NCI-H2227 treated with DMSO at 0.1 percent for 48 hours (cell line): ENCODE data around the gene CYP2U1.
"Not testable (repeated sequence)": the region's sequence is repeated elsewhere in the genome, so short reads cannot be mapped to it uniquely, and the experiment has no call there.

Experiments
- DNase-seq: peaks from one replicate; lab custom pipeline; 2025; lab: John Stamatoyannopoulos, UW

CYP2U1 gene

DNA sequence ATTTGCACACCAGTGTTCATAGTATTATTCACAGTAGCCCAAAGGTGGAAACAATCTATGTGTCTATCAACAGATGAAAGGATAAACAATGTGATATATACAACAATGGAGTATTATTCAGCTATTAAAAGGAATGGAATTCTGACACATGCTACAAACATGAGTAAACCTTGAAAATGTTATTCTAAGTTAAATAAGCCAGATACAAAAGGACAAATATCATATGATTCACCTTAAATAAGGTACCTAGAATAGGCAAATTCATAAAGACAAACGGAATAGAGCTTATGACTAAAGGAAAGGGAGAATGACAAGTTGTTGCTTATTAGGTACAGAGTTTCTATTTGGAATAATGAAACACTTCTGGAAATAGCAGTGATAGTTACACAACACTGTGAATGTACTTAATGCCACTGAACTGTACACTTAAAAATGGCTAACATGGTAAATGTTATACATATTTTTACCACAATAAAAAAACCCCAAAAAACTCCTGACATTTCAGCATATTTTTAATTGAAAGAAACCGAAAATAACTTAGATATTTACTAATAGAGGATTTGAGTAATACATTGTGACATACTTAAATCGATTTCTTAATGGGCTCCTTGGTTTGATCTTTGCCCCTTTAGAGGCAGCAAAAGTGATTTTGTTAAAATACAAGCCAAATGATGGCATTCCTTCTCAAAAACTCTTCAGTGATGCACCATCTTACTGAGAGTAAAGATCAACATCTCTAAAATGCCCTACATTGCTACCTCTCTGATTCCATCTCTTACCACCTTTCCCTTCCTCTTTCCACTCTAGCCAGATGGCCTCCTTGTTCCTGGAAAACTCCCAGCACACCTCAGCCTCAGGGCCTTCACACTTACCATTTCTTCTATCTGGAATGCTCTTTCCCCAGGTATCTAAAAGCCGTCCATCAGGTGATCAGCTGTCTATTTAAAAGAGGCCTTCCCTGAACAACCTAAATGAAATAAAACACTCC lies 8.6 kb upstream of the CYP2U1 start:
- DNase-seq: no peak

- DNase-seq: not testable (repeated sequence)
These were observed 5.6 kb upstream of the CYP2U1 start for GRCh38 chr4:107925713-107926112.

- not testable (repeated sequence) for DNase-seq
These were observed 4.5 kb upstream of the CYP2U1 start for GRCh38 chr4:107926875-107927274.

GRCh38 chr4:107931775-107932321 lies 499 bp downstream of the CYP2U1 start:
- no peak for DNase-seq

DNA sequence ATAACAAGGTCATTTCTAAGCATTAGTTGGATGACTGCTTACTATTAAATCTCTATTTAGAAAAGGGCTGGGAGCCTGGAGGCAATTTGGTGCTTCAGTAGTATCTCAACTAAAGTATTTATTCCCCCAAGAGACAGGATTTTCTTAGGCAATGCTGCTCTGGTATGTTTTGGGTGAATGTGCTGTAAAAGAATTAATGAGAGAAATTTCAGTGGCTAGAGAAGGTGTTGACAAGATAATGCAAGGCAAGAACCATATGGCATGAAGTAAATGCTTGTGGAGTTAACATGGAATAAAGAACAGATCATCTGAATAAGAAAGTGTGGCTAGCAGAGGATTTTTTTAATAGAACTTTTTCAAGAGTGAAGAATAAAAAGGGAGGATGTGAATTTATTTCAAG lies 3.9 kb downstream of the CYP2U1 start:
- DNase-seq: no peak

- DNase-seq: no peak
These were observed 5.7 kb downstream of the CYP2U1 start for GRCh38 chr4:107937040-107937439.

- DNase-seq: no peak
These were observed 8.0 kb downstream of the CYP2U1 start for GRCh38 chr4:107939307-107939706.

GRCh38 chr4:107945809-107946208 lies 14.5 kb downstream of the CYP2U1 start:
- no peak for DNase-seq

GRCh38 chr4:107950746-107951540 lies 19.6 kb downstream of the CYP2U1 start:
- DNase-seq: no peak

DNA sequence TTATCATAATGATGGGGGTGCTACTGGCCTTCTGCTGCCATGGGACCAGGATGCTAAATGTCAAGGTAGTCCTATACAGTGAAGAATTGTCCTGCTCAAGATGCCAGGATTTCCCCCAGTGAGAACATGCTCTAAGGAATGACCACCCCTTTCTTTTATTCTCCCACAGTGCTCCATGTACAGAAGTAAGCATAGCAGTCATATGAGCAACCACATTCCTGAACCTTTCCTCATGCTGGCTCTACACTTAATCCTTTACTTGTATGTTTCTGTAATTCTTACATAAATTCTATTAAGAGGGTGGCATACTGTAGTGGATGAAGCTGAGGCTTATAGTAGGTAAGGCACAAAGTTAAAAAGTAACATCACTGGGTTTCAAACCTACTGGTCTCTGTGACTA lies 20.2 kb downstream of the CYP2U1 start:
- no peak for DNase-seq

- no peak for DNase-seq
These were observed 24.7 kb downstream of the CYP2U1 start for GRCh38 chr4:107956011-107956410.

GRCh38 chr4:107966903-107967302 lies 35.6 kb downstream of the CYP2U1 start:
- DNase-seq: no peak

DNA sequence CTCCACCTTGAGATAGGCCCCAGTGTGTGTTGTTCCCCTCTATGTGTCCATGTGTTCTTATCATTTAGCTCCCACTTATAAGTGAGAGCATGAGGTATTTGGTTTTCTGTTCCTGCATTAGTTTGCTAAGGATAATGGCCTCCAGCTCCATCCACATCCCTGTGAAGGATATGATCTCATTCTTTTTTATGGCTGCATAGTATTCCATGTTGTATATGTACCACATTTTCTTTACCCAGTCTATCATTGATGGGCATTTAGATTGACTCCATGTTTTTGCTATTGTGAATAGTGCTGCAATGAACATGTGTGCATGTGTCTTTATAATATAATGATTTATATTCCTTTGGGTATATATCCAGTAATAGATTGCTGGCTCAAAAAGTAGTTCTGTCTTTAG lies 36.2 kb downstream of the CYP2U1 start:
- not testable (repeated sequence) for DNase-seq

GRCh38 chr4:107967921-107968320 lies 36.6 kb downstream of the CYP2U1 start:
- DNase-seq: not testable (repeated sequence)

DNA sequence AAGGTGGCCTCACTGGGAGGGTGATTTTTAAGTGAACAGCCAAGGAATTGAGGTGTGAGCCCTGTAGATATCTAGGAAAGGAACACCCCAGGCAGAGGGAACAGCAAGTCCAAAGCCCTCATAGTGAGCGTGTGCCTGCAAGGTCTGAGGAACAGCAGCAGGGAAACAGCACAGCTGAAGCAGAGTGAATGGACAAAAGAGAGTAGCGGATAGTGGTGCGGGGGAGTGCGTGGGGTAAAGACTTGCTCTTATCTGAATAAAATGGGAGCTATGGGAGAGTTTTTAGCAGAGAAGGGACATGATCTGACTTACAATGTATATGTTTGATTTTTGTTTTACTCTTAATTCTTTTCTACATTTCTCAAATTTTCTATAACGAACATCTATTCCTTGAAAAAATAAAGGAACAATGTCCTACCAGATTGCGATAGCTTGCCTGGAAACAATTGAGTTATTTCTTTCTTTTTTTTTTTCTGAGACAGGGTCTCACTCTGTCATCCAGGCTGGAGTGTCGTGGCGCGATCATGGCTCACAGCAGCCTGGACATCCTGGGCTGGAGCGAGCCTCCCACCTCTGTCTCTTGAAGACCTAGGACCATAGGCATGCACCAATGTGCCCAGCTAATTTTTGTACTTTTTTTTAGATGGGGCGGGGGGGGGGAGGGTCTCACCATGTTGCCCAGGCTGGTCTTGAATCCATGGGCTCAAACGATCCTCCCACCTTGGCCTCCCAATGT lies 38.9 kb downstream of the CYP2U1 start:
- no peak for DNase-seq

DNA sequence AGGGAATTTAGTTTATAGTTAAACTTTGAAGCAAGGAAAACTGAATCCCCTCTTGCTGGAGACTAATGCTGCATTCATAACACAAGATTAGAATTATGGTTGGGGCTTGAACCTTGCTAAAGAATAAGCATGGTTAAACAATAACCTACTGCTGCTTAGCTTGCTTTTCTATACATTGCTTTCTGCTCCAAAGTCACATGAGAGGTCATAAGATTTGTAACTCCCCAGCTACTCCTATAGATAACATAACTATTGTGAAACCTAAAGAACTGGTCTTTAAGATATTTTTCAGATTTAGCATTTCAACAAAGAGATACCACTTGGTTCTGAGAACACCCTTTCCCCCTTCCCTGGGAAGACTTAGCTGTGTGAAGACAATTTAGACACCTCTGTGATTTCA lies 41.3 kb downstream of the CYP2U1 start:
- DNase-seq: no peak

- no peak for DNase-seq
These were observed 43.2 kb downstream of the CYP2U1 start for GRCh38 chr4:107974523-107974922.

- DNase-seq: no peak
These were observed 46.1 kb downstream of the CYP2U1 start for GRCh38 chr4:107977482-107977881.

- DNase-seq: peak; percentile 86
These were observed 46.8 kb downstream of the CYP2U1 start for GRCh38 chr4:107977966-107978705.

DNA sequence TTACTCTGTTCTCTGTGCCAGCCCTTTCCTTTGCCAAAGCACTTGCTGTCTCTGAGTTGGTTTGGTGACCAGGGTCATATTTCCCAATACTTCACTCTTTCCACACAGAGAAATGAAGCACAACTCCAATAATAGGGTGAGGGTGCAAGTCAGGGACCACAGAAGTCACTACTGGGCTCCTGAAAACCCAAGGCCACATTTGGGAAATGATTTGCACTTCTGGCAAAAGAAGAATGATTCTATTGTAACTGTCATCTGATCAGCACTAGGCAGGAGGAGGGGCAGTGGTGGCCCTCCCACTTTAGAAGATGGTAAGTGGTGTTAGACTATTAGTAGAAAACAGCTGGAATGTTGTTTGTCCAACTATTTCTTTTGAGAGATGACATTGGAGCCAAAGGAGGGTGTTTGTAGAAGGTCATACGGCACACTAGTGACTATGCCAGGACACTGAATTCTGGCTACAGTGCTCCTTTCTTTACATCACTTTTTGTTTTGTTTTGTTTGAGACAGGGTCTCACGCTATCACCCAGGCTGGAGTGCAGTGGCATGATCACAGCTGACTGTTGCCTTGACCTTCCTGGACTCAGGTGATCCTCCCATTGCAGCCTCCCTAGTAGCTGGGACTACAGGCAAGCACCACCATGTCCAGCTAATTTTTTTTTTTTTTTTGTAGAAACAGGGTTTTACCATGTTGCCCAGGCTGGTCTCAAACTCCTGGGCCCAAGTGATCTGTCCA lies 47.5 kb downstream of the CYP2U1 start:
- DNase-seq: peak; percentile 64
